ENCODE measurements around the gene PRR36.
A peak's percentile ranks its signal among the peaks of the same experiment; 100 is the strongest.

Gene PRR36

DNA sequence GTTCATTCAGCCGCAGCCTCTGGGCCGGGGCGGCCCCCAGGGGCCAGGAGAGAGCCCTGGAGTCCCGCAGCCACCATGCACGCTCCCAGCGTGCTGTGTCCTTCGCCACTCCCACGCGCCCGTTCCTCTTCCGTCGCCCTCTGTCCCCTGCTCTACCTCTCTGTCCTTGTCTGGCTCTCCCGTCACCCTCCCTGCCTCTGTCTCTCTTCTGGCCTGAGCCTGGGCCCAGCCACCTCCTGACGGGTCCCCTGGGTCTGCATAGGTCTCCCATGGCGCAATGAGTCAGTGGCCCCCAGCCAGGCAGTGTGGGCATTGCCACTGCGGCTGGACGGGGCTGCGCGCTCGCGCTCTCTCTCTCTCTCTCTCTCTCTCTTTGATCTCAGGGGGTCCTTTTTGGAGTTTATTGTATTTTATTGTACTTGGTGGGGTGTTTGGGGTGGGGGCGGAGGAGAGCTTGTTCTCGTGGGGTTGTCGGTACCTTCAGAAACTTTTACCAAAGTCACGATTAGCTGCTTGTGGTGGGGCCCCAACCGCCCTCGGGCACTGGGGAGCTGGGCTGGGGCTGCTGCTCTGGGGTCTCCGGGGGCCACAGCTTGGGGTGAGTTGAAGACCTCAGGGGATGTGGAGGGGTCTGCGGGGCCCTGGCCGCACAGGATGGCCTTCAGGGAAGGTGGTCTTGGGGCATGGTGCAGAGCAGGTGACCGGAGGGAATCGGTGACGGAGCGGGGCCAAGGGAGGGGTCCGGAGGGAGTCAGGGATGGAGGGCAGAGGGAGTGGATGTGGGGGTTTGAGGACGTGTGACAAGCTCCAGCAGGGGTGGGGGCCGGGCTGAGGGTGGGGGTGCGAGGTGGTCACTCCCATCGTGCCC, 38.7 kb upstream of the PRR36 start:
- no peak for DNase-seq

DNA sequence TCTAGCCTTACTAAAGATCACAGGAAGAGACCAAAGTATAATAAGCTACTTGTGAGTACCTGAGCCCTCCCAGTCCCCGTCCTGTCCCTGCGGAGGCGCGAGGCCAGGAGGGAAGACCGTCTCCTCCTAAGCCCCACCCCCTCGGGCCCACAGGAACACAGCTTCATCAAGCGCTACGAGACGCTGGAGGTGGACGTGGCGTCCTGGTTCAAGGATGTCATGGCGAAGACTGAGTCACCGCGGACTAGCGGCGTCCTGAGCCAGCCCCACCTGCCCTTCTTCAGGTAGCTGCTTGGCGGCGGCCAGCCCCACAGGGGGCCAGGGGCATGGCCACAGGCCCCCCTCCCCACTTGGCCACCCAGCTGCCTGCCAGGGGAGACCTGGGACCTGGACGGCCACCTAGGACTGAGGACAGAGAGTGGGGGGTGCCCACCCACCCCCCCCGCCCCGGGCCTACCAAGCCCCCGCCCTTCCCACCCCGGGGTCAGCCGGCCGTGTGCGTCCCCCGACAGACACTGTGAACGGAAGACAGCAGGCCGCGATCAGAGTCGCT, 38.0 kb upstream of the PRR36 start:
- DNase-seq: no peak

DNA sequence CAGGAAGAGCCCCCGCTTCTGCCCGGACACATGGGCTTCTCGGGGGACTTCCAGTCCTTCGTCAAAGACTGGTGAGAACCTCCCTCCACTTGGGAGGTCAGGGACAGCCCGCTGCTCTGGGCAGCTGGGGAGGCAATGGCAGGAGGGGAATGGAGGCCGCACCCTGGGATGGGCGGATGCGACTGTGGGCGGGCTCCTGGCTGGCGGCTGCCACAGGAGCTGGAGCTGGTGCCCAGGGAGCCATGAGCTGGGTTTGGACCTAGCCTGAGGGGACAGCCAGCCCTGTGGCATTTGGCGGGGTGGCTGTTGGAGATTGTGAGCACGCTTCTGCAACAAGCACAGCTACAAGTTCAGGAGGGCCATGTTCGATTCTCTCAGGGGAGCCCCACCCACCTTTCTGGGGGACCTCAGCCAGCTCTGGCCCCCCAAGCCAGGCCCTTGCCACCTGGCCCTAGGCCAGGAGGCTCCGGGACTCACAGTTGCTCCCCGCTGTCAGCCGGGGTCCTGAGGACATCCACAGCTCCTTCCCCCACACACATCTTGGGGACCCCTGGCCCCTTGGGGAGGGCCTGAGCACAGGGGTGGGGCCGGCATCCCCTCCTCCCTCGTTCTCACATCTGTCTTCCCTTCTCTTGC, 37.4 kb upstream of the PRR36 start:
- no peak for DNase-seq

DNA sequence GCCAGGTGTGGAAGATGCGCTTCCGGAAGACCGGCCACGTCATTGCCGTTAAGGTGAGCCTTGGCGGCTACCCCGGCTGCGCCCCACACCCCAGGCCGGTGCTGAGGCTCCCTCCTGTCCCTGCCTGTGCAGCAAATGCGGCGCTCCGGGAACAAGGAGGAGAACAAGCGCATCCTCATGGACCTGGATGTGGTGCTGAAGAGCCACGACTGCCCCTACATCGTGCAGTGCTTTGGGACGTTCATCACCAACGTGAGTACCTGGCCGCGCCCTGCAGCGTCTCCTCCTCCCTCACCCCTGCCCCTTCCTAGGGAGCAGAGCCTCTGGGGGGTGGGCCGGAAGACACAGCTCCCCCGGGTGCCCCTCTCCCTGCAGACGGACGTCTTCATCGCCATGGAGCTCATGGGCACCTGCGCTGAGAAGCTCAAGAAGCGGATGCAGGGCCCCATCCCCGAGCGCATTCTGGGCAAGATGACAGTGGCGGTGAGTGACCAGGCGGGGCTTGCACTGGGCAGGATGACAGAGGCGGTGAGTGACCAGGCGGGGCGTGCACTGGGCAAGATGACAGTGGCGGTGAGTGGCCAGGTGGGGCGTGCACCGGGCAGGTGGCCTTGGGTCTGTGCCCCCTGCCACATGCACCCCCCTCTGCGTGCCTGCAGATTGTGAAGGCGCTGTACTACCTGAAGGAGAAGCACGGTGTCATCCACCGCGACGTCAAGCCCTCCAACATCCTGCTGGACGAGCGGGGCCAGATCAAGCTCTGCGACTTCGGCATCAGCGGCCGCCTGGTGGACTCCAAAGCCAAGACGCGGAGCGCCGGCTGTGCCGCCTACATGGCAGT, 36.4 kb upstream of the PRR36 start:
- DNase-seq: no peak

DNA sequence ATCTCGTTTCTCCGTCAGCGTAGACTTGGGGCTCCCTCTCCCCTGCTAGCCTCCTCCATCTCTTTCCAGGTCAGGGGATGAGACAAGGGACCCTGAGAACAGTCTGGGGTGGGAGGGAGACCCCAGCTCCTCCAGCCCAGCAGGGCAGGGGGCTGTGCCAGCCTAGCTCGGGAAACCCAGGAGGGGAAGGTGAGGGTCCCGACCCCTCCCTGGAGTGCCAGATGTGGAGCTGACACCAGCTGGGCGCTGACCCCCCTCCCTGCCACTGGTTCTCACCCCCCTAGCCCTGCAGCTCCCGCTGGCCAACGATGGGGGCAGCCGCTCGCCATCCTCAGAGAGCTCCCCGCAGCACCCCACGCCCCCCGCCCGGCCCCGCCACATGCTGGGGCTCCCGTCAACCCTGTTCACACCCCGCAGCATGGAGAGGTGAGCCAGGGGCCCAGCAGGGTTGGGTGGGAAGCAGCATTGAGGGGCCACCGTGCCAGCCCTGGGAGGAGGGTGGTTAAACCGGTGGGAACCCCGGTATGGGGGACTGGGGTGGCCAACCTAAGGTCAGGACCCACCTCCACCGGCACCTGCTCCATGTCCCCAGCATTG, 35.4 kb upstream of the PRR36 start:
- DNase-seq: no peak

DNA sequence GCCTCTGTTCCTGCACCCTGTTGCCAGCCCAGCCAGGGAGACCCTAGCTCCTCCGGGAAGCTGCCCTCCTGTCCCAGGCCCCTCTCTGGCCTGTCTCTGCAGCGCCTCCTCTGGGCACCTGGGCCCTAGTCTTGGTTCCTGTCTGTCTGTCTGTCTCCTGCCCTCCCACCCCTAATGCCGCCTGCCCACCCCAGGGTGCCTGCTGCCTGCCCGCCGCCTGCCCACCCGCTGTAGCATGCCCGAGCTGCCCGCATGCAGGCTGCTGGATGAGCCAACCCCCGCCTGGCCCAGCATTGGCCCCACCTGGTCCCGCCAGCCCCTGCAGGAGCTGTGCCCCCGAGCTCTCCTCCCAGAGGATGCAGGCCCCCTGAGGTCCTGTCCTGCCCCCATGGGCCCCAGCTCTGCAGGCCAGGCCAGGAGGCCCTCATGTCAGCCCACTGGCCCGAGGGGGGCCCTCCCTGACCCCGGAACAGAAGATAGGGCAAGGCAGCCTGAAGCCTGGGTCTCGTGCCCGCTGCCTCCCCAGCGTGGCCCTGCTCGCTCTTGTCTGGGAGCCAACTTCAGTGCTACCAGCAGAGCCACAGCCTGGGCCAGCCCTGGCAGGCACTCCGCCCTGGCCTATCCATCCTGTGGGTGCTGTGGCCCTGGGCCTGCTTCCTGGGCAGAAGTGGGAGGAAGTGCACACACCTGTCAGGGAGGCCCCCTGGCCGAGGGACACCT, 34.7 kb upstream of the PRR36 start:
- DNase-seq: no peak

DNA sequence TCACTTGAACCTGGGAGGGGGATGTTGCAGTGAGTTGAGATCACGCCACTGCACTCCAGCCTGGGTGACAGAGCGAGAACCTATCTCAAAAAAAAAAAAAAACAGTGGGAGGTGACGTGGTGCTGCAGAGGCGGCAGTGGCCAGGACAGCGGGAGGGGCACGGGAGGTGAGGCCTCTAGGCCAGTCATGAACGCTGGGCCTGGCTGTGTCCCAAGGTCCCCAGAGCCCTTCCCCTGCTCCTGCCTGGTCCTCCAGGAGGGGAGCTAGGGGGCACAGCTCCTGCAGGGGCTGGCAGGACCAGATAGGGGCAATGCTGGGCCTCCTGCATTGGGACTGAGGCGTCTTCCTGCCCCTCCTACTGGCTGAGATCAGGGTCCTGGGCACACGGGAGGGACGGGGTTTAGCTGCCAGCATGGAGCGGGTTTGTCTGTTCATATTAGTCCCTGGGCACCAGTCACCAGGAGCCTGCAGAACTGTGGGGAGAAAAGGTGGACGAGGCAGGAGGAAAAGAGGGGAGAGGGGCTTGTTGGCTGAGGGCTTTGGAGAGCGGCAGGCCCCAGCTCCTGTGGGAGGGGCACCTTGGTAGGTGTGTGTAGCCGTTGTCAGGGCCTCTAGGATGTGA, 34.0 kb upstream of the PRR36 start:
- DNase-seq: no peak

DNA sequence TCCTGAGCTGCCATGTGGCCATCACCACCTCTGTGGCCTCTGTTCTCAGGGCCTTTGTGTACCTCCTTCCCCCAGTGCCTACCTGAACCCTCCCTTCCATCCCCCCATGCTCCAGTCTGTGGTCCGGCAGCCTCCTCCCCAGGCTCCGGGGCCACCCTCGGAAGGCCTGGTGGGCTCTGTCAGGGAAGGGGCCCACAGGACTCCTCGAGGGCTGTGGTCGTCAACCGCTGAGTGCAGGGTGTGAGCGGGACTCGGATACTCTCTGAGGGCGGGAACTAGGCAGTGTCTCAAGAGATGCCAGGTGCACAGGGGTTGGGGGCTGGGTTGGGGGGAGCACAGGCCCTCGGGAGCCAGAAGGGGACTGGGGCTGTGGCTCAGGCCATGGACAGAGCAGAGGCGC, 33.4 kb upstream of the PRR36 start:
- no peak for DNase-seq

DNA sequence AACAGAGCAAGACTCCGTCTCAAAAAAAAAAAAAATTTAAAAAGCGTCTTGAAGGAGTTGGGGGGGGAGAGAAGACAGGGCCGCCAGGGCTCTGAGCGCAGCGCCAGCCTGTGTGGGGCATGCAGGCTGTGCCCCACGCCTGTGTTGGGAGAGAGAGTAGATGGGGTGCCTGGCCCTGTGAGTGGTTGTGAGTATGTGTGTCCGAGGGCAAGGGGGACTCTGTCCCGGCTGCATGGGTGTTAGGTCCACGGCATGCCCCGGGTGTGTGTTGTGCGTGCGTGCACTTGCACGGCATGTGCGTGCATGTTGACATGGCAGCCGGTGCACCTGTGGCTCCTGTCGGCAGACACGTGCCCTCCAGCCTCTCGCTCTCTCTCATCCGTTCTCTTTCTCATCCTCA, 32.9 kb upstream of the PRR36 start:
- no peak for DNase-seq

DNA sequence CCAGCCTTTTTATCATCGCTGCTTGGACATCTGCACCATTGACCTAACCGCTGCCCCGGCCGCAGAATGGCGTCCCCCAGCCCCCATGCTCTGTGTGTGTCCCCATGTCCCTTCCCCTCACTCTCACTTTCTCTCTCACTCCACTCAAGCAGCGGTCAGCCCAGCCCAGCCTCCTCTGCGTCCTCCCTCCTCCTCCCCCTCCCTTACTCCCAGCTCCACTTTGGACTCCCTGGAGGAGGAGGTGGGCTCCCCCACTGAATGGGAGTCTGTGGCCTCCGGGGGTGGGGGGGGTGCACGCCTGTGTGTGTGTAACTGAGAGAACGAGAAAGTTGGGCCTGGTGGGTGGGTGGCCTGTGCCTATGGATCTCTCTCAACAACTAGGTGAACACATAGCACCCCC, 31.7 kb upstream of the PRR36 start:
- DNase-seq: no peak

DNA sequence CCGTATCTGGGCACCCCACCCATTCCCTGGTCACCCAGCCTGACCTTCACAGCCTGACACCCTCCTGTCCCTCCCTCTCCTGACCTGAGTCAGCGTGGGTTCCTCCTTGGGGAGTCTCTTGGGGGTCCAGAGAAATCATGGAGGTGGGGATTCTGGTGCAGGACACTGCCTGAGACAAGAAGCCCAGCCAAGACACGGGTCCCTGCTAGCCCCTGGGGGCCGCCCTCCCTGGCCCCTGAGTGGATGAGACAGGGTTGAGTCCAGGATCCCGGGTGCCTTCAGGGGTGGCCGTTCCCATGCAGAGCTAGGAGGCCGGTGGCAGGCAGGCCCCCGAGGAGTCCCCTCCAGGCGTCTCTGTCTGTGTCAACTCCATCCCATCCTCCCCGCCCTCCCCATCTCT, 31.1 kb upstream of the PRR36 start:
- no peak for DNase-seq

DNA sequence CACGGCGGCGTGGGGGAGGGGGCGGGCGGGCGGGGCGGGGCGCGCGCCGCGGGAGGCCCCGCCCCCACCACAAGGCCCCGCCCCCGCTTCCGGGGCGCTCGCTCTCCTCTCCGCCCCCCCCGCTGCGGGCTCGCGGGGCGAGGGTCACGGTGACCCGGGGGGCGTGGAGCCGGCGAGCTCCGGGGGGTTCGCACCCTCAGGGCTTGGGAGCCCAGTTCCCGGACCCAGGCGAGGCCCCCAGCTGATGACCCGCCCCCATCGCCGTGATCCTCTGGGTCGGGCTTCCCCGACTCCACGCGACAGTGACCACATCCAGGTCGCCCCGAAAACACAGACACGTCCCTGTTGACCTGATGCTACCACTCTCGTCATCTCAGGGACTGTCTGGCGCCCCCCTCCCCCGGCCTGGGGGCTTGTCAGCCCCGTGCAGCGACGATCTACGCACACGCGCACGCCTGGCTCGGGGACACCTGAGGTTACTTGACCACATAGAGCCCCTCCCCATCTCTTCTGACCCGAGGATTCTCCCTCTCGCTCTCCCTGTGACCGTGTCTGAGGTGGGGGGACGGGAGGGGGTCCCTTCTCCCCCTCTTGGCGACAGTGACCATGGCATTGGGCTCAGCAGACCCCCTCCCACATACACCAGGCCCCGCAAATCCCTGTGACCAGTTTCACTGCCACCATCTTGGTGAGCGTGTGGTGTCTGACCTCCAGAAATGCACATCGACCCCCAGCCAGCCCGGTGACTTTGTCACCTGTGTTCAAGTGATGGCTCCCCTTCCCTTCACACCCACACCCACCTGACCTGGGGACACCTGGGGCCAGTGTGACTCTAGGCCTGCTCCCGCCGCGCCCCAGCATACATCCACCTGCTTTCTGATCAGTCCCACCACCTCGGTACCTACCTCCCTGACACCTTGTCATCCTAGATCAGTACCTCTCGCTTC, 30.2 kb upstream of the PRR36 start:
- peak; percentile 61 for DNase-seq

DNA sequence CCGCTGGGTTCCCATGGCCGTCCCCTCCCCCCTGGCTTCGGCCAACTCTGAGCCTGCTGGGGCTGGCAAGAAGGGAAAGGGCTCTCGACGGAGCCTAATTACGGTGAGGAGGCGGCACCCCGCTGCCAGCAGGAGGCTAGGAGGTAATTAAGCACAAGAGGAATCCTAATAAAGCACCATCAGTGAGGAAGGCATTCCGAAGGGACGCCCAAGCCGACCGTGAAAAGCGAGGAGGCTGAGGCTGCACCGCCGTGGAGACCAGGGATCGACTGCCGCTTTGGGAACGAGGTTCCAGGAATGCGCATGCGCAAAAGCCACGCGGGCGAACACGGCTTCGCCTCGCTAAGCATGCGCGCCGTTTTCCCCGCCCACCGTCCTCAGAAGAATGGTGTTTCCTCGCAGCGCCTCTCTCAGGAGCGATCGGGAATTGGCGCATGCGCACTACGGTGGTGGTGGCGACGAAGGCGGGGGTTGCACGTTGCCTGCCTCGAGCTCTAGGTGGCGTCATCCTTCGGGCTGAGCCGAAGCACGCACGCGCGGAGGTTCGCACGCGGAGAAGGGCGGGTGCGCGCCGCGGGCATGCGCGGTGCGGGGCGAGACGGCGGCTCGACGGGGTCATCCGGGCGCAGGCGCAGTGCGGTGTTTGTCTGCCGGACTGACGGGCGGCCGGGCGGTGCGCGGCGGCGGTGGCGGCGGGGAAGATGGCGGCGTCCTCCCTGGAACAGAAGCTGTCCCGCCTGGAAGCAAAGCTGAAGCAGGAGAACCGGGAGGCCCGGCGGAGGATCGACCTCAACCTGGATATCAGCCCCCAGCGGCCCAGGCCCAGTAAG, 29.3 kb upstream of the PRR36 start, which contains the start of gene MAP2K7:
MAP2K7 (plus strand) TSS at position 634 of the 830 bp plus-strand sequence; CDS start at position 702, 68 bp downstream.
- DNase-seq: peak; percentile 100

DNA sequence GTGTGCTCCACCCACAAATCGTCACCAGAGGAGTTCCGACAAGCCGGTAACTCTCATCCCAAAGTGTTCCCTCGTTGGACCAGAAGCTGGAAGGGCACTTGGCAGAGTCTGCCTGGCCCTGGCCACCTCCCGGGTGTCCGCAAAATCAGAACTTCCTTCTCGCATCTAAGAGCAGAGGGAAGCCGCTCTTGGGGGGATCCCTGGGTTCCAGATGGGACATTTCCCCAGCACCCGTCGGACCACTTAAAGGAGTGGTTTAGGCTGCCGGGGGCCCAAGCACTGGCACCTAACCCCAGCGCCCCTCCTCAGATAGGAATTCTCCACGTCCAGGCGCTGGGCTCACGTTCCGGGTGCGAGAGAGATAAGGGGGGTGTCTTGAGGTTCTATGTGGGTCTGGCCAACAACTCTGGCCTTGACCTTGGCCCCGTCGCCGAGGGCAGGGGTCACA, 28.6 kb upstream of the PRR36 start:
- DNase-seq: no peak

DNA sequence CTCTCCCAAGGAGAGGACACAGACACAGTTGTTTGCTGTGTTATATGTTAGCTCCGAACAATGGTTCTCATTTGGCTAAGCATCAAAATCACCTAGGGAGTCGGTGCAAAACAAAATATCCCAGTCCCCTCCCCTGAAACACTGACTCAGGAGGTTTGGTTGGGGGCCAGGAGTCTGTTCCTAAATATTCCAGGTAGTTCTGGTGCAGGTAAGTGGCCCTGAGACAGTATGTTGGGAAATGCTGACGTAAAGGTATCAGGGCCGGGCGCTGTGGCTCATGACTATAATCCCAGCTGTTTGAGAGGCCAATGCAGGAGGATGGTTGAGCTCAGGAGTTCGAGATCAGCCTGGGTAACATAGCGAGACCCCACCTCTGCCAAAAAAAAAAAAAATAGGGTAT, 27.1 kb upstream of the PRR36 start:
- DNase-seq: no peak

DNA sequence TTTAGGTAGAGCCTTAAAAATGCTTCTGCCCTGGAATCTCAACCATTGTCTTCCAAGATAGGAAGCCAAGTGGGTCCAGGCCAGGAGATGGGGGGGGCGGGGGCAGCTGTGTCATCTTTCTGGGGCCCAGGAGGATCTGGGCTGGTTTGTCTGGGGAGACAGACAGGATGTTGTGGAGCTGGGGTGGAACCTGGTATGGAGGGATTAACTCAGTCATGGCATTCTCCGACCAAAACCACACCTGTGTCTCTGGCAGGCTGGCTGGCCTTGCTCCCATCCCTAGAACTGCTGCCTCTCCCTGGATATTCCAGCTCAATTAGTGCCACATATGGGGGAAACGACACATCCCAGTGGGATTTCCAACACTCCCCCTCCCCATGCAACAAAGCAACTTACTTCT, 26.7 kb upstream of the PRR36 start:
- DNase-seq: no peak

DNA sequence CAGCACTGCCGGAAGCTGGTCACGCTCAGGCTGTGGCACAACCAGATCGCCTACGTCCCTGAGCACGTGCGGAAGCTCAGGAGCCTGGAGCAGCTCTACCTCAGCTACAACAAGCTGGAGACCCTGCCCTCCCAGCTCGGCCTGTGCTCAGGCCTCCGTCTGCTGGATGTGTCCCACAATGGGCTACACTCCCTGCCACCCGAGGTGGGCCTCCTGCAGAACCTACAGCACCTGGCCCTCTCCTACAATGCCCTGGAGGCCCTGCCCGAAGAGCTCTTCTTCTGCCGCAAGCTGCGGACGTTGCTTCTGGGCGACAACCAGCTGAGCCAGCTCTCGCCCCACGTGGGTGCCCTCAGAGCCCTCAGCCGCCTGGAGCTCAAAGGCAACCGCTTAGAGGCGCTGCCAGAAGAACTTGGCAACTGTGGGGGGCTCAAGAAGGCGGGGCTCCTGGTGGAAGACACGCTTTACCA, 26.2 kb upstream of the PRR36 start:
- no peak for DNase-seq

DNA sequence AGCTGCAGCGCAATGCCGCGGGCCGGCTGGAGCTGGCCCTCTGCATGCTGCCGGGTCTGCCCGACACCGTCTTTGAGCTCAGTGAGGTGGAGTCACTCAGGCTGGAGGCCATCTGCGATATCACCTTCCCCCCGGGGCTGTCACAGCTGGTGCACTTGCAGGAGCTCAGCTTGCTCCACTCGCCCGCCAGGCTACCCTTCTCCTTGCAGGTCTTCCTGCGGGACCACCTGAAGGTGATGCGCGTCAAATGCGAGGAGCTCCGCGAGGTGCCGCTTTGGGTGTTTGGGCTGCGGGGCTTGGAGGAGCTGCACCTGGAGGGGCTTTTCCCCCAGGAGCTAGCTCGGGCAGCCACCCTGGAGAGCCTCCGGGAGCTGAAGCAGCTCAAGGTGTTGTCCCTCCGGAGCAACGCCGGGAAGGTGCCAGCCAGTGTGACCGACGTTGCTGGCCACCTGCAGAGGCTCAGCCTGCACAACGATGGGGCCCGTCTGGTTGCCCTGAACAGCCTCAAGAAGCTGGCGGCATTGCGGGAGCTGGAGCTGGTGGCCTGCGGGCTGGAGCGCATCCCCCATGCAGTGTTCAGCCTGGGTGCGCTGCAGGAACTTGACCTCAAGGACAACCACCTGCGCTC, 25.7 kb upstream of the PRR36 start:
- DNase-seq: no peak

DNA sequence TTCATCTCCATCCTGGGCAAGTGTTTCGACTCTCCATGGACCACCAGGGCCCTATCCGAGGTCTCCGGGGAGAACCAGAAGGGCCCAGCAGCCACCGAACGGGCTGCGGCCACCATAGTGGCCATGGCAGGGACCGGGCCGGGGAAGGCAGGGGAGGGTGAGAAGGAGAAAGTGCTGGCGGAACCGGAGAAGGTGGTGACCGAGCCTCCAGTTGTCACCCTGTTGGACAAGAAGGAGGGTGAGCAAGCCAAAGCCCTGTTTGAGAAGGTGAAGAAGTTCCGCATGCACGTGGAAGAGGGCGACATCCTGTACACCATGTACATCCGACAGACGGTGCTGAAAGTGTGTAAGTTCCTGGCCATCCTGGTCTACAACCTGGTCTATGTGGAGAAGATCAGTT, 24.8 kb upstream of the PRR36 start:
- DNase-seq: no peak

All from activated CD4-positive, alpha-beta T cell treated with anti-CD3 and anti-CD28 coated beads, Interleukin-2, amount 50 U/mL, for 1 hour (primary cell).